Activated CD4-positive, alpha-beta memory T cell treated with anti-CD3 and anti-CD28 coated beads, Interleukin-2, amount 10 ng/mL, durations not matched to agents 7 days and 5 days (primary cell): ENCODE measurements around the gene BMF. TPM values are rescaled to one million over a fixed set of nuclear protein-coding genes. Genes with fewer than 3 reads are reported as not detected.

ENCODE experiments used
- CTCF ChIA-PET: fragments of 350-600 bp; sonication (Branson Sonifier 250); formaldehyde crosslinking; loops from one replicate; lab custom pipeline; 2021; ENCODE audit warnings: antibody characterized with exemption, inconsistent platforms; lab: Charles Lee
- POLR2A ChIA-PET: fragments of 350-600 bp; sonication (Branson Sonifier 250); formaldehyde crosslinking; loops from one replicate; lab custom pipeline; 2021; ENCODE audit warnings: antibody characterized with exemption; lab: Charles Lee
- DNase-seq: peaks from one replicate; pipeline ENCODE4 v3.0.0-alpha.2; 2020
- H3K27ac Mint-ChIP-seq: one replicate; pipeline ENCODE4 v1.8.0; 2021; ENCODE audit warnings: mild to moderate bottlenecking, mixed read lengths
- H3K27me3 Mint-ChIP-seq: one replicate; pipeline ENCODE4 v1.8.0; 2021; ENCODE audit warnings: mixed read lengths
- H3K36me3 Mint-ChIP-seq: one replicate; pipeline ENCODE4 v1.8.0; 2021; ENCODE audit warnings: low read depth, mixed read lengths
- H3K4me1 Mint-ChIP-seq: one replicate; pipeline ENCODE4 v1.8.0; 2021; ENCODE audit warnings: mixed read lengths
- H3K4me3 Mint-ChIP-seq: one replicate; pipeline ENCODE4 v1.8.0; 2021; ENCODE audit warnings: mild to moderate bottlenecking, mixed read lengths
- H3K9me3 Mint-ChIP-seq: one replicate; pipeline ENCODE4 v1.8.0; 2021; ENCODE audit warnings: mixed read lengths
- total RNA-seq, 2 experiments: library from RNA; stranded (reverse); gene quantifications; one replicate each; pipeline ENCODE4 v1.2.3, GENCODE V29; 2021

The BMF gene
- total RNA-seq, 2 experiments from 2014 or later = 25.7 to 30.2 TPM

DNA sequence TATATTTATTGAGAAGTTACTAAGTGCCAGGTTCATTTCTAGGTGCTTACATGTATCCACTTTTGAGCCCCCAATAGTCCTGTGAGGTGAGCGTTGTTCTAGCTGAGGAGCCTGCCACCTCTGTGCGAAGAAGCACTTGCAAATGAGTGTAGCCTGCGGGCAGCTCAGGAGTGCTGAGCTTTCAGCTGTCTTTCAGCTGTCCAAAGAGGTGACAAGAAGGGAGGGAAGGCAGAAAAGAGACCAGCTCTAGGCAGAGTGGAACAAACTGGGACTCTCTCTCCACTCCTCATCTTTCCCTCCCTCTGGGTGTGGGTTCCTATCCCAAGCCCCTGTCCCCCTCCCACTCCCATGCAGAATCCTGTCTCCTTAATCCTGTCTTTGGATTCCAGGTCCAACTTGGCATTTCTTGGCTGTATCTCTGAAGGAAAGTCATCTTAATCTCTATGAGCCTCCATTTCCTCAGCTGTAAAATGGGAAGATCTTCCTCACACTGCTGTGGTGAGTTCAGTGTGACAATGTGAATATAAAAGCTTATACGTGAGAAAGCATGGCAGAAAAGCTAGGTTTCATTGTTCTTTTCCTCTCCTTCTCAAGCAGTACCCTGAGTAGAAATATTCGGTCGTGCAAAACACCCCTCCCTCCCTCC, 63.0 kb downstream of the BMF start:
- H3K36me3 Mint-ChIP-seq = peaks cover 14% of the 10 kb centered on the region
- no peak for DNase-seq
- ChIA-PET POLR2A (interaction anchor here (0.9 to 2.3 kb wide), 10 partner anchors 9 to 262 kb away, joined by 3 to 18 read pairs (median 4); partner anchors contain the start of genes BMF, BUB1B and PLCB2), CTCF (interaction anchor here (0.6 to 8.4 kb wide), 34 partner anchors 9 to 282 kb away, joined by 3 to 146 read pairs (median 4); partner anchors contain the start of genes BMF and BUB1B)
- H3K4me3 Mint-ChIP-seq = no peak overlapping the region
- H3K27ac Mint-ChIP-seq = peak overlapping the region; percentile 47
- H3K4me1 Mint-ChIP-seq = peaks cover 73% of the 10 kb centered on the region
- H3K27me3 Mint-ChIP-seq = no peaks in the 10 kb centered on the region
- no peaks in the 10 kb centered on the region for H3K9me3 Mint-ChIP-seq

DNA sequence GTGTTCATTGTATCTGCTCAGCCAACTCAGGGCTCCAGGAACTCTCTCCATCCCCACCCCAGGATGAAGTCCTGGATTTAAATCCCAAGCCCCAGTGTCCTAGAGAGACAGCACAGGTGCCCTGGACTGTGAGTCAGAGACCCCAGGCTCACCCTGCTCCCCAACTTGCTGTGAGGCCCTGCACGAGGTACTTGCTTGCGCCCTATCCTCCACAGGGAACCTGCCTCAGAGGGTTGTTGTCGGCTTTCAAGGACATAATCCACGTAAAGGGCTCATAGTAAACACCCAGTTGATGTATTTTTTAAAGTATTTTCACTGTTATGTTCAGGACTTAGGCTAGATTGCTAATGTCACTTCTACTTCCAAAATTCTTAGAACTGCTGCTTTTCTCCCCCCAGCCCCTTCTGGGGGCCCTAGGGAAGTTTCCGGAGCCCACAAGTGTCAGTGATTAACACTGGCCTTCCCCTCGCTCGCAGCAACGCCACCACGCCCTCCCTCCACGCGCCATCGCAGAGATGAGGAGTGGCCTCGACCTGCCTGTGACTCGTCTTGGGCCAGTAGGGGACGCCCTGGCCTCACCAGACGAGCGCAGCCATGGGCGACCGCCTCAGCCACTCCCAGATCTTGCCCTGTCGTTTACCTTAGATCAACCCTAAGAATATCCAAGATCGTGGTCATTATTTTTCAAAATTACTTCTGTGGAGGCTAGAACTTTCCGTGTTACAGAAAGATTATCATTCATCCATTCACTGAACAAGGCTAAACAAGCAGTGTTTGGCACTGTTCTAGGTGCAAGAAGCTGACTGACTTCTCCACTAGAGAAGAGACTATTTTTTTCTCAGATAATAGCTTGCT, 63.7 kb downstream of the BMF start:
- no peaks in the 10 kb centered on the region for H3K9me3 Mint-ChIP-seq
- peaks cover 77% of the 10 kb centered on the region for H3K4me1 Mint-ChIP-seq
- ChIA-PET CTCF (interaction anchor here (0.6 to 8.4 kb wide), 34 partner anchors 8 to 282 kb away, joined by 3 to 146 read pairs (median 4); partner anchors contain the start of genes BMF and BUB1B), POLR2A (interaction anchor here (0.9 to 1.6 kb wide), 9 partner anchors 9 to 230 kb away, joined by 3 to 18 read pairs (median 3); partner anchors contain the start of genes BMF and BUB1B)
- DNase-seq = peak; percentile 88
- H3K27ac Mint-ChIP-seq = peak overlapping the region; percentile 47
- H3K36me3 Mint-ChIP-seq = peaks cover 11% of the 10 kb centered on the region
- no peak overlapping the region for H3K4me3 Mint-ChIP-seq
- H3K27me3 Mint-ChIP-seq = no peaks in the 10 kb centered on the region

DNA sequence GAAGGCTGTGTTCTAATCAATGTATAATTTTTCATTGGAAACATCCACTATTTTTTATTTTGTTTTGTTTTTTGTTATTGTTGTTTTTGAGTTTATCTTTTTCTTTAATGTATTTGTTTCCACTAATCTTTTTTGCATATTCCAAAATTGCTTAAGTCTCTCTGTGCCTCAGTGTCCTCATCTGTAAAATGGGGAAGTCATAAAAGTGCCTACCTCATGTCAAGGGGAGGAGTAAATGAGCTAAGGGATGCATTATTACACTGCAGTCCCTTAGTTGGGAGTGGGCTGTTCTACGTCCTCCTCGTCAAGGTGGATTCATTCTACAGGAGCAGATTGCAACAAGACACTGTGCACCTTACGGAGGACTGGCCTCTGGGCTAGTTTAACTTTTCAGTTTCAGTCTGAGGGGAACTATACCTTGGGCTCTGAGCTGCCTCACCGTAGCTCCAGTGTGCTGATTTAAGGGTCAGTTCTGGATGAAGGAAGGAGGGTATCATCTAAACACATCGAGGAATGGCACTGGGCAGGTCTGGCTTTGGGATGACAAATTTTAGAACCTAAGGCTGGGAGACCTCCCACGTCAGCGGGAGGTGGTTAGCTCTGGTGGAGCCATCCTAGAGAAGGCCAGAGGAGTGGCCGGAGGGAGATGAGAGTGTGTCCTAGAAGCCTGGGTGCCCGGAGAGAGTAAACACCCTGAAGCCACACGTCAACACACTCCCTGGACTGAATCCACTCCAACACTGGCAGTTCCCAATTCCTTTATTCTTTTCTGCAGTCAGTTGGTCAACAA, 64.6 kb downstream of the BMF start:
- CTCF ChIA-PET = interaction anchor here (0.9 to 8.4 kb wide), 3 partner anchors 60 to 229 kb away, joined by 3 to 146 read pairs (median 4); partner anchors contain the start of gene BMF
- Mint-ChIP-seq H3K27ac (no peak overlapping the region), H3K36me3 (peaks cover 10% of the 10 kb centered on the region), H3K9me3 (no peaks in the 10 kb centered on the region), H3K4me1 (peaks cover 73% of the 10 kb centered on the region), H3K4me3 (no peak overlapping the region), H3K27me3 (no peaks in the 10 kb centered on the region)
- DNase-seq = no peak
- POLR2A ChIA-PET = interaction anchor here (1.8 kb wide), 1 partner anchor 70 kb away, joined by 4 read pairs; no protein-coding TSS in a partner anchor

DNA sequence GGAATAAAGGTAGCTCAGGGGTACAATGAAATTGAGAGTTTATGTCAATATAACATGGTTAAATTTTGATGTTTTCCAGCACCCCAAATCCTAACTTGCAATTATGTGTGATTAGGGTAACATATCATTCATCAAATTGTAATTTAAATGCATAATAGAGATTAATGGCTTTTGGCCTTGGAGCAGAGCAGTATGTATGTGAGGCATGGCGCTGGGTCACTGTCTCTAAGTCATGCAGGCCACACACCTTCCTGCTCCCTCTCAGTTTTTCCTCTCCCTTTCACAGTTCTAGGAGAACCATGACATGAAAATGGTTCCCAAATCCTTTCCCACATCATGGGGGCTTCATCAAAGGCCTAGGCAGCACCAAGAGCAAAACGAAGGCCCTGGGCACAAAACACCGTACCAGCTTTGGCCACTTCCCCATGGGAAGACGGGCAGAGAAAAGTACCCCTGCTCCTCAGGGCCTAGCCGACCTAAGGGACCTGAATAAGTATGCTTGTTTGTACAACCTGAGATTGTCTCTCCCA, 65.8 kb downstream of the BMF start:
- no peak overlapping the region for H3K4me3 Mint-ChIP-seq
- H3K27ac Mint-ChIP-seq = no peak overlapping the region
- DNase-seq = no peak
- H3K36me3 Mint-ChIP-seq = peaks cover 18% of the 10 kb centered on the region
- CTCF ChIA-PET = interaction anchor here (0.9 to 8.4 kb wide), 2 partner anchors 61 to 174 kb away, joined by 3 to 146 read pairs; partner anchors contain the start of gene BMF
- H3K4me1 Mint-ChIP-seq = peaks cover 66% of the 10 kb centered on the region
- no peaks in the 10 kb centered on the region for H3K27me3 Mint-ChIP-seq
- POLR2A ChIA-PET = interaction anchor here (1.8 kb wide), 1 partner anchor 71 kb away, joined by 4 read pairs; no protein-coding TSS in a partner anchor
- no peaks in the 10 kb centered on the region for H3K9me3 Mint-ChIP-seq

DNA sequence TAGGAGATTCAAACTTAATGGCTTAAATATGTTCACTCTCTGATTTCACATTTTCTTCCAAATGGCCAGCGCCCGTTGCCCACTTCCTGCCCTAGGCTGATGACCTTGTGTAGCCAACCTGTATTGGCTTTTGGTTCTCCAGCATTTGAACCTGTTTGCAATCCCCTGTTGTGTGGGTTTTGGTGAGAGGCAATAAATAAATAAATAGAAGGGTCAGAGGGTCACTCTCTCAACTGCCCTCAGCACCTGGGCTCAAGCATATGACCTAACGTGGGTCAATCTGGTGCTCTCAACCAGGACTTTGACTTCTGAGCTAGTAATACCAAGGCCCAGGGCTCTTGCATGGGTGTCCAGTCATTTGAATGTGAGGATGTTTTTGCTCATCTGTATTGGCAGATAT, 67.9 kb downstream of the BMF start:
- H3K9me3 Mint-ChIP-seq = no peaks in the 10 kb centered on the region
- CTCF ChIA-PET = interaction anchor here (0.7 to 4.1 kb wide), 6 partner anchors 11 to 238 kb away, joined by 3 to 20 read pairs (median 6); partner anchors contain the start of gene BMF
- peaks cover 62% of the 10 kb centered on the region for H3K4me1 Mint-ChIP-seq
- H3K36me3 Mint-ChIP-seq = peaks cover 36% of the 10 kb centered on the region
- H3K27ac Mint-ChIP-seq = peak overlapping the region; percentile 57
- no peaks in the 10 kb centered on the region for H3K27me3 Mint-ChIP-seq
- POLR2A ChIA-PET = interaction anchor here (0.6 to 4.9 kb wide), 7 partner anchors 7 to 259 kb away, joined by 3 to 46 read pairs (median 4); partner anchors contain the start of gene BUB1B
- no peak for DNase-seq
- peak overlapping the region; percentile 68 for H3K4me3 Mint-ChIP-seq

DNA sequence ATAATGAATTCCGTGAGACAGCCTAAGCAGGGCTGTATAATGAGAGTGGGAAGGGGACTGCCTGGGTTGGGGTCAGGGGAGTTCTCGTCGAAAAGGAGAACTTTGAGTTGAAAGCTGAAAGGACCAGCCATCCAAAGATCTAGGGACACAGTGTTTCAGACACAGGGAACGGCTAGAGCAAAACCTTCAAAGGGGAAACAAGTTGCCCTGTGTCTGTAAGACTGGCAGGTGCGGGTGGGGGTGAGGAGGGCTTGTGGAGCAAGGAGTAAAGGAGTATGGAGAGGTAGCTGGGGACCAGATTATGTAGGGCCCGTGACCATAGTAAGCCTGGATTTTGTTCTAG, 68.4 kb downstream of the BMF start:
- Mint-ChIP-seq H3K36me3 (peaks cover 40% of the 10 kb centered on the region), H3K4me1 (peaks cover 61% of the 10 kb centered on the region), H3K27ac (peak overlapping the region; percentile 57), H3K27me3 (no peaks in the 10 kb centered on the region), H3K9me3 (no peaks in the 10 kb centered on the region), H3K4me3 (peak overlapping the region; percentile 68)
- ChIA-PET POLR2A (interaction anchor here (0.6 to 4.9 kb wide), 11 partner anchors 8 to 268 kb away, joined by 3 to 46 read pairs (median 5); partner anchors contain the start of genes BMF, BUB1B and PLCB2), CTCF (interaction anchor here (0.7 to 4.9 kb wide), 10 partner anchors 12 to 367 kb away, joined by 3 to 20 read pairs (median 8); partner anchors contain the start of genes BMF and BUB1B)
- DNase-seq = no peak

DNA sequence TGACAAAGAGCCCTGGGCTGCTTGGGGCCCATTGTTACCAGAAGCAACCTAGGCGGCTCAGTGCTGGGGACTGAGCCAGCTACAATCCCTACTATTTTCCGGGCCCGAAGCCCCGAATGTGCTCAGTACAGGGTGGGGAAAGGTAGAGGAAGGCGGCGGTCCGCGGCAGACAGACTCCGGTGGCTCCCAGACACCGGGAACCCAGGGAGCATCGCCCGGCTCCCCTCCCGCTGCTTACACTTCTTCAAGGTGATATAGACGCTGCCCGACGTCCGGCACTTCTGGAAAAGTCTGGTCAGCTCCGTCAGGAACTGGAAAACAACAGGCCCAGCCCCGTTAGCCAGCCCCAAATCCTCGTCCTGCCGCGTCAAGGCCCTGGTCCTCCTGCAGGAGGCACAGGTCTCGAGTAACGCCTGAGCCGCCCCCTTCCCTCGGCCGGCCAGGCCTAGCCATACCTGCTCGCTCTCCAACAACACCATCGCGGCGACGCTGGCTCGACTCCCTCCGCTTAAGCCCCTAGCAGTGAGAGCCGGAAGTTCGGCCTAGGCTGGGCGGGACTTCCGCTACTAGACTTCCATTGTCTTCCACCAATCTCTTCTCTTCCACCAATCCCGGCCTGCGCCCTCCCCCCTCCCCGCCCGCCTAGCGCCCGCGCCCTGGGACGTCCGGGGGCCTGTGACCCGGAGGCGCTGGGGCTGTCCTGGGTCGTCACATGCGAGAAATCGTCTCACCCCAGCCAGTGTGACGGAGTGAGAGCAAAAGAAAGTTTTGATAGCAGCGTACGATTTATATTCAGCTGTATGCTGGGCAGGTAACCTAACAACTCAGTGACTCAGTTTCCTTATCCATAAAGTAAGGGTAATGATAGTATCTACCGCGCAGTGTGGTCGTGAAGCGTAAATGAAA, 69.8 kb downstream of the BMF start, which contains the start of gene SRP14:
Gene SRP14 (minus strand): TSS at position 544 of the 906 bp plus-strand sequence. CDS start 65 bp downstream, at position 479.
- H3K4me1 Mint-ChIP-seq = peaks cover 56% of the 10 kb centered on the region
- H3K9me3 Mint-ChIP-seq = no peaks in the 10 kb centered on the region
- peak within 1 kb of the TSS; percentile 100 for H3K4me3 Mint-ChIP-seq
- H3K27me3 Mint-ChIP-seq = no peaks in the 10 kb centered on the region
- ChIA-PET POLR2A (interaction anchor here (0.9 to 4.9 kb wide), 14 partner anchors 9 to 269 kb away, joined by 3 to 46 read pairs (median 7); partner anchors contain the start of genes BMF, BUB1B, EIF2AK4 and FSIP1), CTCF (interaction anchor here (0.7 to 4.9 kb wide), 12 partner anchors 10 to 271 kb away, joined by 3 to 20 read pairs (median 4); partner anchors contain the start of genes BMF and BUB1B)
- H3K27ac Mint-ChIP-seq = peak within 1 kb of the TSS; percentile 95
- DNase-seq = peak; percentile 94
- peaks cover 50% of the 10 kb centered on the region for H3K36me3 Mint-ChIP-seq

DNA sequence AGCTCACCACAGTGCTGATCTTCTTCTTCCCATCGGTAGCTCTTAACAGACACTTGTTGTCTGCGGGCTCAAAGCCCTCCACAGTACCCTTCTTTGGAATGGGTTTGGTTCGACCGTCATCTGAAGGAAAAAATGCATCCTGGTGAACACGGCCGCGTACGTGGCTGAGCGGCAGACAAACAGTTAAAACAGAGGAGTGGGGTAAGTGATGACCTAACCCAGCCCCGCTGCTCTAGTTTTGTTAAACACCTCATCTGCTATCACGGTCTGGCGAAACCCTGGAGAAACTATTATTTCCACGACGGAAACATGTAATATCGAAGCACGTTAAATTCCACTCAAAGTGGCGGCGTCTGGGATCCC, 70.4 kb downstream of the BMF start:
- Mint-ChIP-seq H3K36me3 (peaks cover 50% of the 10 kb centered on the region), H3K27me3 (no peaks in the 10 kb centered on the region), H3K4me1 (peaks cover 56% of the 10 kb centered on the region), H3K27ac (peak overlapping the region; percentile 95), H3K4me3 (peak overlapping the region; percentile 100), H3K9me3 (no peaks in the 10 kb centered on the region)
- POLR2A ChIA-PET = interaction anchor here (0.9 to 4.9 kb wide), 9 partner anchors 9 to 270 kb away, joined by 3 to 46 read pairs (median 9); partner anchors contain the start of genes BMF, BUB1B, EIF2AK4 and FSIP1
- CTCF ChIA-PET = interaction anchor here (0.9 to 4.9 kb wide), 9 partner anchors 9 to 271 kb away, joined by 3 to 20 read pairs (median 5); partner anchors contain the start of genes BMF and BUB1B
- no peak for DNase-seq
